Mononuclear cell (primary cell): ENCODE results near the gene ADORA1. TPM values are rescaled to one million over a fixed set of nuclear protein-coding genes. Genes with fewer than 3 reads are reported as not detected.

ENCODE experiments used
- H3K27me3 ChIP-seq: 2 replicates; pipeline ENCODE4 v1.6.0; 2011; ENCODE audit warnings: low read length, control low read depth; ENCODE audit not compliant: insufficient read depth
- H3K4me1 ChIP-seq: 2 replicates; pipeline ENCODE4 v1.5.1; 2011; ENCODE audit warnings: mild to moderate bottlenecking, low read length, control low read depth; ENCODE audit not compliant: insufficient read depth
- H3K4me3 ChIP-seq: 2 replicates; pipeline ENCODE4 v1.5.1; 2011; ENCODE audit warnings: mild to moderate bottlenecking, low read length, moderate library complexity
- H3K9me3 ChIP-seq: 2 replicates; pipeline ENCODE4 v1.5.1; 2011; ENCODE audit warnings: low read depth, mild to moderate bottlenecking, control low read depth, low read length
- total RNA-seq: library from RNA; depleted of rRNA; stranded (reverse); fragments of >200 nt; gene quantifications from one replicate; pipeline ENCODE4 v1.2.3, GENCODE V29; 2012

Gene ADORA1
- total RNA-seq, 1 donor, result not detected

GRCh38 chr1:203101813-203102634, 25.5 kb upstream of the ADORA1 start:
- H3K4me1 ChIP-seq, result no peaks in the 10 kb centered on the region
- H3K4me3 ChIP-seq, result no peak overlapping the region
- H3K9me3 ChIP-seq, result peaks cover 12% of the 10 kb centered on the region
- peaks cover 12% of the 10 kb centered on the region for H3K27me3 ChIP-seq

- Histone ChIP-seq H3K9me3 (peaks cover 12% of the 10 kb centered on the region), H3K4me3 (no peak overlapping the region)
Observed at GRCh38 chr1:203103216-203103615, 24.3 kb upstream of the ADORA1 start.

GRCh38 chr1:203103829-203104495, 23.6 kb upstream of the ADORA1 start:
- peaks cover 28% of the 10 kb centered on the region for H3K27me3 ChIP-seq
- no peaks in the 10 kb centered on the region for H3K4me1 ChIP-seq
- peaks cover 12% of the 10 kb centered on the region for H3K9me3 ChIP-seq
- H3K4me3 ChIP-seq, result no peak overlapping the region

More at GRCh38 chr1:203103216-203103615, 24.3 kb upstream of the ADORA1 start:
- no peaks in the 10 kb centered on the region for H3K4me1 ChIP-seq
- H3K27me3 ChIP-seq, result peaks cover 24% of the 10 kb centered on the region

GRCh38 chr1:203104789-203105390, 22.6 kb upstream of the ADORA1 start:
- H3K4me3 ChIP-seq, result no peak overlapping the region
- peaks cover 37% of the 10 kb centered on the region for H3K27me3 ChIP-seq
- no peaks in the 10 kb centered on the region for H3K4me1 ChIP-seq
- H3K9me3 ChIP-seq, result peaks cover 12% of the 10 kb centered on the region

GRCh38 chr1:203112475-203112874, 15.1 kb upstream of the ADORA1 start:
- no peak overlapping the region for H3K4me3 ChIP-seq
- no peaks in the 10 kb centered on the region for H3K9me3 ChIP-seq
- no peaks in the 10 kb centered on the region for H3K4me1 ChIP-seq
- peaks cover 65% of the 10 kb centered on the region for H3K27me3 ChIP-seq

DNA sequence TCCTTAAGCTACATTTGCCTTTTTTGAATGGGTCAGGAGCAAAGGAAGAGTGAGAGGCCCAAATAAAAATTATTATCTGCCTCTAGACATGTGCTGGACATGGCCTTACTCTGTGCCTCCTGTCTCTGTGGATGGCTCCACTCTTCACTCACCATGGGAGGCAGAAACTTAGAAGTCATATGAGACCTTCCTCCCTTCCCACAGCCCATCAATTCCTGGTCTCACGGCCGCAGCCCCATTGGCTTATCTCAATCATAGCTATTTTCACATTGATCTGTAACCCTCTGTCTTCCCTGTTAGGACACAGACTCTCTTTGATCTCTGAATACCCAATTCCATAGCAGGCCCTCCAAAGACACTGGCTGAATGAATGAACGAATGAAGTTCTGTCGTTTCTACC, 14.2 kb upstream of the ADORA1 start:
- peaks cover 65% of the 10 kb centered on the region for H3K27me3 ChIP-seq

GRCh38 chr1:203114202-203114601, 13.3 kb upstream of the ADORA1 start:
- Histone ChIP-seq H3K4me3 (no peak overlapping the region), H3K4me1 (no peaks in the 10 kb centered on the region), H3K9me3 (no peaks in the 10 kb centered on the region), H3K27me3 (peaks cover 65% of the 10 kb centered on the region)

More for the DNA sequence above, 14.2 kb upstream of the ADORA1 start:
- no peaks in the 10 kb centered on the region for H3K4me1 ChIP-seq
- H3K4me3 ChIP-seq, result no peak overlapping the region
- no peaks in the 10 kb centered on the region for H3K9me3 ChIP-seq

- no peaks in the 10 kb centered on the region for H3K9me3 ChIP-seq
- no peak overlapping the region for H3K4me3 ChIP-seq
- H3K4me1 ChIP-seq, result peaks cover under 1% of the 10 kb centered on the region
- peaks cover 61% of the 10 kb centered on the region for H3K27me3 ChIP-seq
Observed at GRCh38 chr1:203116091-203116820, 11.3 kb upstream of the ADORA1 start.

DNA sequence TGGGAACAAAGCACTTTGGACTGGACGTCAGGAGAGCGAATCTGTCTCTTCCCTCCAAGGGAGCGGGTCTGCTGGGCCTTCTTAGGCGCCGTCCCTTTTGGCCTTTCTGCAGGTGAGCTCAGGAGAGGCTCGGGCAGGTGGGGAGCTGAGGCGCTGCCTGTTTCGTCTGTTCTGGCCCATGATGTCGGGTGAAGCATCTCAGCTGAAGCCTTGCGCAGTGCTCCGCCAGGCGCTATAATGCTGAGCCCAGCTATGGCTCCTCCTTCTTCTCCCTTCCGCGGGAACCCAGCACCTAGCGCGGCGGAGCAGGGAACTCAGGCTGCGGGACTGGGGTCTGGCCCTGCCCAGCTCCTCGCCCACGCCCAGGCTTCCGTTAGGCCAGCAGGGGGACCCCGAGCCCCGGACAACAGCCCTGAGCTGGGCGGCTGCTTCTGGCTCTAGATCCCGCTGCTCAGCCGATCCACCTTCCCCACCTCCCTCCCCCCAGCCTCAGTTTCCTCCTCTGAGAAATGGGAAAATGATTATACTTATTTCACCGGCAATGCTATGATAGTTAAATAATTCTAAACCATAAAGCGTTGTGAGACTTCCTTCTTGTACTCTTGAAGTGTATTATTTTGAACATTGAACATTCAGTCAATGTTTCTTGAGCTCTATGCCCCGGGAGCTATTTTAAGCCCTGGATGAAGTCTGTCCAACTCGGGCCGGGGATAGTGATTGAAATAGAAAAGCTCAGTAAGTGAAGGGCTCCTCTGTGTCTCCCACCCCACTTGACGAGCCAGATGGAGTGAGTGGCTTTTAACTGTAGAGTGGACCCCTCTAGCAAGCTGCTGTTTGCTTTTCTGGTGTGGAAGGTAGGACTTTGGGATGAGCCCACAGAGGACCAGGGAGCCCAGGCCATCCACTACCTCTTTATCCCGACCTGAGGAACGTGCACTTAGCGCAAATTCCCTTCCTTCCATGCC, 9.6 kb upstream of the ADORA1 start:
- Histone ChIP-seq H3K4me1 (peaks cover 6% of the 10 kb centered on the region), H3K4me3 (no peak overlapping the region), H3K9me3 (no peaks in the 10 kb centered on the region), H3K27me3 (peaks cover 64% of the 10 kb centered on the region)

- no peak overlapping the region for H3K4me3 ChIP-seq
- peaks cover 72% of the 10 kb centered on the region for H3K27me3 ChIP-seq
- no peaks in the 10 kb centered on the region for H3K9me3 ChIP-seq
- H3K4me1 ChIP-seq, result peaks cover 6% of the 10 kb centered on the region
Observed at GRCh38 chr1:203120325-203121153, 7.0 kb upstream of the ADORA1 start.

DNA sequence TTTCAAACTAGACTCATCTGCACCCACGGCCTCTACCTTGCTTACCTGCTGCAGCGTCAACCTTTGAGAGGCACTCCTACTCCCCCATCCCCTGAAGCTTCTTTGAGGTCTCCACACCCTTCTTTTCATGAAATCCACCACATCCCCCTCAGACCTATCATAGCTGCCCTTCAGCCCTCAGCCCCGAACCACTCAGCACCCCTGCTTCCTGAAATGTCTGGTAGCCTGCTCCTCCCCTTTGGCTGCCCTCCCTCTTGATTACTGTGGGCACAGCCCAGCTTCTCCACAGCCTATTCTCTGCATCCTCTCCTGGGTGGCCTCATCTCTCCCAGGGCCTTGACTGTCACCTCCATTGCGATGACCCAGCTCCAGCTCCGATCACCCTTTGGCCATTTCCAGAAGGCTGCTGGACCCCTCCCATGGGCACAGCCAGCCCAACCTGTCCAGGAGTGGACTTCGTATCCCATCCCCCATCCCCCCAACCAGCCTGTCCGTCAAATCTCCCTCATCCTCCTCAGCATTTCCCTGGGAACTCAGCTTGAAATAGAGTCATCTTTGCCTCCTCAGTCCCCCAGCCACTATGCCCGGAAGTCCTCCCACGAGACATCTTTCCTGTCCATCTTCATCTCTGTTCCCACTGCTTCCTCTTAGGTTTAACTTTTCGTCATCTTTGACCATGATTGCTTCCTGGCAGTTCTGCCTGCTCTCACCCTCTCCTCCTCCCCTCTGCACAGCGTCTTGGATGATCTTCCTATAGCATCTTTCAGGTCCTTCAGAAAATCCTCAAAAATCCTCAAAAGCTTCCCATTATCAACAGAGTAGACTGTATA, 6.1 kb upstream of the ADORA1 start:
- H3K27me3 ChIP-seq, result peaks cover 65% of the 10 kb centered on the region

DNA sequence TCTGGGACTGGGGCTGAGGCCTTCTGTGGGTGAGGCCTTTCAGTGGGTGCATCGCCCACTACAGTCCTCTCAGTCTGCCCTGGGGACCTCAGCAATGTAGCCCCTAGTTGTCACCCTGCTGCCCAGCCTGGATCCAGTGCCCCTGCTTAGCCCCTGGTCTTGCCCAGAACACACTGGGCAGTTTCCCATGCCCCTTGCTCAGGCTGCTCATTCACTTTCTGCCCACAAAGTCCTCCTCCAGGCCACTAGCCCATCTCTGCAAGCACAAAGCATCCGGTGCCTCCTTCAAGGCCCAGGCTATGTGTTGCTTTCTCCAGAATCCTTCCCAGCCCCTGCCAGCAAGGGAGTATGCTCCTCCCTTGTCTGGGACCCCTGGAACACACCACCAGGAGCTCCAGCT, 5.4 kb upstream of the ADORA1 start:
- Histone ChIP-seq H3K4me1 (peaks cover 18% of the 10 kb centered on the region), H3K27me3 (peaks cover 70% of the 10 kb centered on the region), H3K9me3 (no peaks in the 10 kb centered on the region), H3K4me3 (no peak overlapping the region)

More for the DNA sequence above, 6.1 kb upstream of the ADORA1 start:
- Histone ChIP-seq H3K4me1 (peaks cover 10% of the 10 kb centered on the region), H3K4me3 (no peak overlapping the region), H3K9me3 (no peaks in the 10 kb centered on the region)

GRCh38 chr1:203124011-203124410, 3.5 kb upstream of the ADORA1 start:
- Histone ChIP-seq H3K4me3 (no peak overlapping the region), H3K9me3 (no peaks in the 10 kb centered on the region), H3K4me1 (peaks cover 28% of the 10 kb centered on the region), H3K27me3 (peaks cover 66% of the 10 kb centered on the region)
